Gastrocnemius medialis (tissue), 4 donors: ENCODE measurements around the gene LILRA1. TPM values are rescaled to one million over a fixed set of nuclear protein-coding genes. Genes with fewer than 3 reads are reported as not detected.

ENCODE experiments used
- ATAC-seq, 2 donors: fragments of 150-250 bp; one replicate each; pipeline ENCODE4 v1.9.1; 2016
- DNase-seq, 2 donors: peaks; one replicate each; pipeline ENCODE4 v3.0.0-alpha.2; 2019
- H3K27ac ChIP-seq, 4 donors: fragments of 200-600 bp; sonication (generic); 1 replicate in 1 of 4; 2 replicates in 3 of 4; pipeline ENCODE4 v1.5.1; 2016 to 2018; ENCODE audit warnings: mild to moderate bottlenecking in 2 of 4, moderate library complexity in 1 of 4
- H3K27me3 ChIP-seq, 3 donors: fragments of 200-600 bp; sonication (generic) in 2 of 3; 1 replicate in 1 of 3; 2 replicates in 2 of 3; pipeline versions ENCODE4 v1.5.1 to v1.6.0; 2016 to 2019; ENCODE audit warnings: mild to moderate bottlenecking in 1 of 3, moderate library complexity in 1 of 3
- H3K36me3 ChIP-seq, 2 donors: fragments of 200-600 bp; sonication (generic) in 1 of 2; one replicate each; pipeline ENCODE4 v1.5.1; 2017 to 2018
- H3K4me1 ChIP-seq, 2 donors: fragments of 200-600 bp; sonication (generic) in 1 of 2; one replicate each; pipeline ENCODE4 v1.5.1; 2016 to 2017; ENCODE audit warnings: mild to moderate bottlenecking in 2 of 2
- H3K4me3 ChIP-seq, 4 donors: fragments of 200-600 bp; sonication (generic) in 3 of 4; 1 replicate in 1 of 4; 2 replicates in 3 of 4; pipeline ENCODE4 v1.5.1; 2016 to 2019; ENCODE audit warnings: mild to moderate bottlenecking in 2 of 4
- H3K9me3 ChIP-seq, 3 donors: fragments of 200-600 bp; sonication (generic) in 2 of 3; 1 replicate in 1 of 3; 2 replicates in 2 of 3; pipeline ENCODE4 v1.5.1; 2016 to 2019
- CTCF ChIP-seq, 5 experiments: fragments of 450-650 bp in 3 of 5; fragments of 200-600 bp in 2 of 5; sonication (generic) in 2 of 5; IDR thresholded peaks in 4 of 5; conservative IDR thresholded peaks in 1 of 5; 1 replicate in 4 of 5; 2 replicates in 1 of 5; pipeline ENCODE4 v1.5.1; 2016 to 2019; ENCODE audit warnings: antibody characterized with exemption in 5 of 5, mild to moderate bottlenecking in 3 of 5, moderate library complexity in 3 of 5
- POLR2A ChIP-seq, 2 donors: fragments of 450-650 bp; IDR thresholded peaks; one replicate each; pipeline ENCODE4 v1.6.1; 2017; ENCODE audit warnings: antibody characterized with exemption in 2 of 2, mild to moderate bottlenecking in 2 of 2, moderate library complexity in 2 of 2
- in situ Hi-C, 4 donors: fragments of 200-750 bp; cut with MboI; loops; one replicate each; pipeline versions ENCODE4 v1.15.0 to v1.8.0; 2017; ENCODE audit warnings: low sequenced_read_pairs in 4 of 4
- intact Hi-C: fragments of 100-400 bp; cut with DNase I; formaldehyde crosslinking; loops from one replicate; pipeline ENCODE4 v1.15.1; 2023; ENCODE audit warnings: low total_unique reads
- total RNA-seq, 4 donors: library from RNA; depleted of rRNA; stranded (reverse); fragments of >200 nt; gene quantifications; one replicate each; pipeline versions ENCODE4 v1.1.0 to v1.2.3, GENCODE V29; 2016

LILRA1 gene
- total RNA-seq, 4 donors from 2014 or later: 0.40 to 0.62 TPM; not detected in 2

- Histone ChIP-seq H3K4me1 (no peaks in the 10 kb centered on the region), H3K27ac (no peak overlapping the region), H3K4me3 (no peak overlapping the region), H3K27me3 (no peaks in the 10 kb centered on the region), H3K36me3 (no peaks in the 10 kb centered on the region), H3K9me3 (peaks cover 0 to 6% (median 0%) of the 10 kb centered on the region in 3 donors)
- ATAC-seq (no peak), DNase-seq (no peak)
- TF ChIP-seq POLR2A (IDR thresholded peaks at IDR 0.05) (no peak), CTCF (IDR thresholded peaks at IDR 0.05 in 4 of 5, conservative IDR thresholded peaks at IDR 0.05 in 1 of 5) (no peak)
- in situ Hi-C loops (no loop called here), intact Hi-C loops (no loop called here)
Measured at GRCh38 chr19:54607785-54608150, 14.3 kb downstream of the LILRA1 start.

GRCh38 chr19:54608205-54608604 is 14.8 kb downstream of the LILRA1 start:
- no peak overlapping the region for H3K4me3 ChIP-seq
- DNase-seq (no peak), ATAC-seq (no peak)
- H3K4me1 ChIP-seq: no peaks in the 10 kb centered on the region
- intact Hi-C loops (no loop called here), in situ Hi-C loops (no loop called here)
- no peaks in the 10 kb centered on the region for H3K27me3 ChIP-seq
- peaks cover 0 to 6% (median 0%) of the 10 kb centered on the region in 3 donors for H3K9me3 ChIP-seq
- TF ChIP-seq CTCF (IDR thresholded peaks at IDR 0.05 in 4 of 5, conservative IDR thresholded peaks at IDR 0.05 in 1 of 5) (no peak), POLR2A (IDR thresholded peaks at IDR 0.05) (no peak)
- no peaks in the 10 kb centered on the region for H3K36me3 ChIP-seq
- no peak overlapping the region for H3K27ac ChIP-seq

- no peak overlapping the region for H3K4me3 ChIP-seq
- H3K4me1 ChIP-seq: no peaks in the 10 kb centered on the region
- ATAC-seq: no peak
- H3K36me3 ChIP-seq: no peaks in the 10 kb centered on the region
- no peak for DNase-seq
- H3K9me3 ChIP-seq: peaks cover 0 to 6% (median 0%) of the 10 kb centered on the region in 3 donors
- TF ChIP-seq CTCF (IDR thresholded peaks at IDR 0.05 in 4 of 5, conservative IDR thresholded peaks at IDR 0.05 in 1 of 5) (no peak), POLR2A (IDR thresholded peaks at IDR 0.05) (no peak)
- H3K27me3 ChIP-seq: no peaks in the 10 kb centered on the region
- intact Hi-C loops (no loop called here), in situ Hi-C loops (no loop called here)
- H3K27ac ChIP-seq: no peak overlapping the region
Measured at GRCh38 chr19:54608792-54609191, 15.4 kb downstream of the LILRA1 start.

- DNase-seq: no peak
- Histone ChIP-seq H3K27ac (no peak overlapping the region), H3K9me3 (peaks cover 0 to 6% (median 0%) of the 10 kb centered on the region in 3 donors), H3K36me3 (no peaks in the 10 kb centered on the region), H3K27me3 (no peaks in the 10 kb centered on the region), H3K4me3 (no peak overlapping the region), H3K4me1 (no peaks in the 10 kb centered on the region)
- no peak for ATAC-seq
- in situ Hi-C loops: no loop called here
- intact Hi-C loops: no loop called here
- no peak for TF ChIP-seq POLR2A (IDR thresholded peaks at IDR 0.05)
- TF ChIP-seq CTCF (IDR thresholded peaks at IDR 0.05 in 4 of 5, conservative IDR thresholded peaks at IDR 0.05 in 1 of 5): no peak
Measured at GRCh38 chr19:54609356-54609791, 15.9 kb downstream of the LILRA1 start.

- TF ChIP-seq POLR2A (IDR thresholded peaks at IDR 0.05) (no peak), CTCF (IDR thresholded peaks at IDR 0.05 in 4 of 5, conservative IDR thresholded peaks at IDR 0.05 in 1 of 5) (no peak)
- intact Hi-C loops (no loop called here), in situ Hi-C loops (no loop called here)
- Histone ChIP-seq H3K27ac (no peak overlapping the region), H3K4me1 (no peaks in the 10 kb centered on the region), H3K36me3 (no peaks in the 10 kb centered on the region), H3K9me3 (peaks cover 0 to 6% (median 0%) of the 10 kb centered on the region in 3 donors), H3K4me3 (no peak overlapping the region), H3K27me3 (no peaks in the 10 kb centered on the region)
- no peak for DNase-seq
- no peak for ATAC-seq
Measured at GRCh38 chr19:54612428-54612827, 19.0 kb downstream of the LILRA1 start.
